Fibroblast of lung (primary cell): ENCODE measurements around the gene CXCR3.

Experiments used
- EZH2 ChIP-seq: IDR thresholded peaks from 2 replicates; pipeline ENCODE4 v1.5.1; 2012; ENCODE audit warnings: low read length, control low read depth, mild to moderate bottlenecking; ENCODE audit errors: missing control alignments
- TF ChIP-seq, protein P1 (sequence below), 2 donors: IDR thresholded peaks in 1 of 2; conservative IDR thresholded peaks in 1 of 2; 1 replicate in 1 of 2; 2 replicates in 1 of 2; pipeline ENCODE4 v1.5.1; 2011 to 2012; ENCODE audit warnings: low read length in 2 of 2, control low read depth in 1 of 2, inconsistent platforms in 1 of 2, low read depth in 1 of 2, mild to moderate bottlenecking in 1 of 2

DNA sequence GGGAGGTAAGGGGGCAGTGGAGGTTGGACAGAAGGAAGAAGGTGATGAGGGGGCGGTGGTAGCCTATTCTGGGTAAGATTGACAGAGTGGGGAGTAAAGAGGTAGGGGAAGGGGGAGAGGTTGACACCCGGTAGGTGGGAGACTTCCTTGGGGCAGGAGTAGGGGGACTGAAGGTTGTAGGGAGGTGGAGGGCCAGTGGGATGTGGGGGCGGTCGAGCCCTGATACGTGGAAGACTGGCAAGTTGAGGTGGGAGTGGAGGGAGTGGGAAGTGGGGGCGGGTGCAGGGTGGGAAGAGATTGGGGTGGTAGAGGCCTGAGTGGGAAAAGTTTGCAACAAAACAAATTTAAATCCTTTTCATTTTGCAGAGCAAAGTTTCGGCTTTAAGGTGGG is 38.3 kb downstream of the CXCR3 start:
- TF ChIP-seq, protein P1, sequence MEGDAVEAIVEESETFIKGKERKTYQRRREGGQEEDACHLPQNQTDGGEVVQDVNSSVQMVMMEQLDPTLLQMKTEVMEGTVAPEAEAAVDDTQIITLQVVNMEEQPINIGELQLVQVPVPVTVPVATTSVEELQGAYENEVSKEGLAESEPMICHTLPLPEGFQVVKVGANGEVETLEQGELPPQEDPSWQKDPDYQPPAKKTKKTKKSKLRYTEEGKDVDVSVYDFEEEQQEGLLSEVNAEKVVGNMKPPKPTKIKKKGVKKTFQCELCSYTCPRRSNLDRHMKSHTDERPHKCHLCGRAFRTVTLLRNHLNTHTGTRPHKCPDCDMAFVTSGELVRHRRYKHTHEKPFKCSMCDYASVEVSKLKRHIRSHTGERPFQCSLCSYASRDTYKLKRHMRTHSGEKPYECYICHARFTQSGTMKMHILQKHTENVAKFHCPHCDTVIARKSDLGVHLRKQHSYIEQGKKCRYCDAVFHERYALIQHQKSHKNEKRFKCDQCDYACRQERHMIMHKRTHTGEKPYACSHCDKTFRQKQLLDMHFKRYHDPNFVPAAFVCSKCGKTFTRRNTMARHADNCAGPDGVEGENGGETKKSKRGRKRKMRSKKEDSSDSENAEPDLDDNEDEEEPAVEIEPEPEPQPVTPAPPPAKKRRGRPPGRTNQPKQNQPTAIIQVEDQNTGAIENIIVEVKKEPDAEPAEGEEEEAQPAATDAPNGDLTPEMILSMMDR (conservative IDR thresholded peaks at IDR 0.05 in 1 of 2, IDR thresholded peaks at IDR 0.05 in 1 of 2; ENCODE audit: low read depth in 1 of 2, low read length in 2 of 2), result no peak
- no peak for TF ChIP-seq EZH2
